Measurements from ENCODE around the gene PIK3R5.

- peak; percentile 51 for TF ChIP-seq CTCF (IDR thresholded peaks at IDR 0.05; ENCODE audit: borderline replicate concordance, extremely low read depth, low read length, poor library complexity, severe bottlenecking)
- no peak for TF ChIP-seq EZH2 (IDR thresholded peaks at IDR 0.05; ENCODE audit: borderline replicate concordance, low read depth, low read length, severe bottlenecking)
These were observed 106.3 kb downstream of the PIK3R5 start for GRCh38 chr17:8859027-8859803.

All from DND-41 (cell line).